ENCODE measurements around the gene TMPRSS3. TPM values are rescaled to one million over a fixed set of nuclear protein-coding genes. Genes with fewer than 3 reads are reported as not detected.

Gene TMPRSS3
- total and polyA plus RNA-seq, 3 donors from 2014 or later = 0.40 to 0.56 TPM; not detected in 1

GRCh38 chr21:42366292-42367010, 29.4 kb downstream of the TMPRSS3 start, which contains the start of gene TFF1:
Gene TFF1, minus strand, starts transcription at chr21:42366535. Its CDS starts 40 bp downstream, at chr21:42366495.
- Histone ChIP-seq H3K27ac (no peak within 1 kb of the TSS), H3K27me3 (no peaks in the 10 kb centered on the region), H3K36me3 (ENCODE audit: low read depth, missing control alignments) (no peaks in the 10 kb centered on the region), H3K9me3 (no peaks in the 10 kb centered on the region), H3K4me1 (no peaks in the 10 kb centered on the region), H3K4me3 (no peak within 1 kb of the TSS)
- intact Hi-C loops (cut with DNase I; ENCODE audit: low total_unique reads) = no loop called here
- DNase-seq = no peak
- 78 to 88% methylated on average over 11 to 19 of the region's 19 CpGs for WGBS, 2 donors
- TF ChIP-seq CTCF (IDR thresholded peaks at IDR 0.05) (no peak), POLR2A (IDR thresholded peaks at IDR 0.05) (no peak)

GRCh38 chr21:42365770-42366169, 30.1 kb downstream of the TMPRSS3 start:
- no peak overlapping the region for H3K4me3 ChIP-seq
- DNase-seq = no peak
- TF ChIP-seq POLR2A (IDR thresholded peaks at IDR 0.05) (no peak), CTCF (IDR thresholded peaks at IDR 0.05) (no peak)
- intact Hi-C loops (cut with DNase I; ENCODE audit: low total_unique reads) = no loop called here
- 82 to 90% methylated on average over 3 to 6 of the region's 6 CpGs for WGBS, 2 donors
- H3K9me3 ChIP-seq = no peaks in the 10 kb centered on the region
- H3K4me1 ChIP-seq = no peaks in the 10 kb centered on the region
- no peak overlapping the region for H3K27ac ChIP-seq
- H3K36me3 ChIP-seq (ENCODE audit: low read depth, missing control alignments) = no peaks in the 10 kb centered on the region
- no peaks in the 10 kb centered on the region for H3K27me3 ChIP-seq

GRCh38 chr21:42364304-42364865, 31.5 kb downstream of the TMPRSS3 start:
- TF ChIP-seq POLR2A (IDR thresholded peaks at IDR 0.05) = no peak
- no peak for TF ChIP-seq CTCF (IDR thresholded peaks at IDR 0.05)
- H3K36me3 ChIP-seq (ENCODE audit: low read depth, missing control alignments) = no peaks in the 10 kb centered on the region
- H3K27me3 ChIP-seq = no peaks in the 10 kb centered on the region
- H3K4me3 ChIP-seq = no peak overlapping the region
- WGBS, 2 donors = 81 to 84% methylated on average over 10 to 13 of the region's 13 CpGs
- intact Hi-C loops (cut with DNase I; ENCODE audit: low total_unique reads) = no loop called here
- H3K27ac ChIP-seq = no peak overlapping the region
- H3K4me1 ChIP-seq = no peaks in the 10 kb centered on the region
- no peaks in the 10 kb centered on the region for H3K9me3 ChIP-seq
- no peak for DNase-seq

- WGBS, 2 donors = 85 to 87% methylated on average over 8 of the region's 8 CpGs
- Histone ChIP-seq H3K4me1 (no peaks in the 10 kb centered on the region), H3K36me3 (ENCODE audit: low read depth, missing control alignments) (no peaks in the 10 kb centered on the region), H3K9me3 (no peaks in the 10 kb centered on the region), H3K27me3 (no peaks in the 10 kb centered on the region), H3K4me3 (no peak overlapping the region), H3K27ac (no peak overlapping the region)
- no peak for TF ChIP-seq CTCF (IDR thresholded peaks at IDR 0.05)
- TF ChIP-seq POLR2A (IDR thresholded peaks at IDR 0.05) = no peak
- intact Hi-C loops (cut with DNase I; ENCODE audit: low total_unique reads) = no loop called here
- DNase-seq = no peak
These were observed 32.5 kb downstream of the TMPRSS3 start for GRCh38 chr21:42363312-42363711.
